22Rv1 (cell line): ENCODE measurements around the gene TM7SF2.

Experiments
- CTCF ChIP-seq: fragments of 450-650 bp; IDR thresholded peaks from 2 replicates; pipeline ENCODE4 v1.5.1; 2017; ENCODE audit warnings: mild to moderate bottlenecking
- ZFX ChIP-seq: fragments of 450-650 bp; IDR thresholded peaks from 2 replicates; pipeline ENCODE4 v1.6.1; 2017; ENCODE audit warnings: antibody characterized with exemption, borderline replicate concordance

GRCh38 chr11:65148657-65149056, 37.0 kb downstream of the TM7SF2 start:
- no peak for TF ChIP-seq CTCF
- no peak for TF ChIP-seq ZFX
